CD8-positive, alpha-beta memory T cell (primary cell): ENCODE results near the gene IL6. TPM values are rescaled to one million over a fixed set of nuclear protein-coding genes. Genes with fewer than 3 reads are reported as not detected.

ENCODE experiments used
- CTCF ChIA-PET: fragments of 350-600 bp; sonication (Branson Sonifier 250); formaldehyde crosslinking; loops from one replicate; lab custom pipeline; 2021; ENCODE audit warnings: antibody characterized with exemption; lab: Charles Lee
- POLR2A ChIA-PET: fragments of 350-600 bp; sonication (Branson Sonifier 250); formaldehyde crosslinking; loops from one replicate; lab custom pipeline; 2021; ENCODE audit warnings: antibody characterized with exemption; lab: Charles Lee
- DNase-seq, 5 donors: peaks; one replicate each; pipeline versions ENCODE4 v3.0.0 to v3.0.0-alpha.2; 2020 to 2022; ENCODE audit warnings: mixed read lengths in 1 of 5
- H3K27ac ChIP-seq: one replicate; pipeline ENCODE4 v1.7.0; 2013; ENCODE audit warnings: low read depth, mild to moderate bottlenecking, low read length, moderate library complexity
- H3K27me3 ChIP-seq: 2 replicates; pipeline ENCODE4 v1.7.0; 2013; ENCODE audit warnings: low read length, mild to moderate bottlenecking; ENCODE audit not compliant: insufficient read depth, poor library complexity, severe bottlenecking
- H3K36me3 ChIP-seq: 2 replicates; pipeline ENCODE4 v1.7.0; 2013; ENCODE audit warnings: mild to moderate bottlenecking, low read length, moderate library complexity; ENCODE audit not compliant: insufficient read depth
- H3K4me1 ChIP-seq: 2 replicates; pipeline ENCODE4 v1.7.0; 2013; ENCODE audit warnings: mild to moderate bottlenecking, low read length, moderate library complexity; ENCODE audit not compliant: insufficient read depth
- H3K4me3 ChIP-seq: 2 replicates; pipeline ENCODE4 v1.7.0; 2013; ENCODE audit warnings: mild to moderate bottlenecking, low read length
- H3K9me3 ChIP-seq: 2 replicates; pipeline ENCODE4 v1.7.0; 2013; ENCODE audit warnings: mild to moderate bottlenecking, low read length
- H3K27ac Mint-ChIP-seq, 8 donors: one replicate each; pipeline ENCODE4 v1.8.0; 2020 to 2021; ENCODE audit warnings: mixed read lengths in 8 of 8, mild to moderate bottlenecking in 6 of 8, inconsistent platforms in 3 of 8, moderate library complexity in 3 of 8
- H3K27me3 Mint-ChIP-seq, 2 donors: one replicate each; pipeline ENCODE4 v1.8.0; 2020 to 2021; ENCODE audit warnings: mixed read lengths in 2 of 2, mild to moderate bottlenecking in 1 of 2, moderate library complexity in 1 of 2
- H3K36me3 Mint-ChIP-seq, 3 donors: one replicate each; pipeline ENCODE4 v1.8.0; 2020 to 2021; ENCODE audit warnings: mixed read lengths in 3 of 3, inconsistent platforms in 1 of 3, mild to moderate bottlenecking in 1 of 3
- H3K4me1 Mint-ChIP-seq, 3 donors: one replicate each; pipeline ENCODE4 v1.8.0; 2020 to 2021; ENCODE audit warnings: mixed read lengths in 3 of 3, inconsistent platforms in 1 of 3, mild to moderate bottlenecking in 1 of 3
- H3K4me3 Mint-ChIP-seq, 7 donors: one replicate each; pipeline ENCODE4 v1.8.0; 2020 to 2021; ENCODE audit warnings: mixed read lengths in 7 of 7, mild to moderate bottlenecking in 6 of 7, moderate library complexity in 4 of 7, inconsistent platforms in 2 of 7
- H3K9me3 Mint-ChIP-seq, 5 donors: one replicate each; pipeline ENCODE4 v1.8.0; 2020 to 2022; ENCODE audit warnings: mixed read lengths in 5 of 5, mild to moderate bottlenecking in 3 of 5, moderate library complexity in 2 of 5, inconsistent platforms in 1 of 5
- polyA plus RNA-seq: library from polyadenylated mRNA; unstranded; fragments of 300-500 nt; fragmentation: Illumina TruSeq; gene quantifications from one replicate; pipeline ENCODE4 v1.2.3, GENCODE V29; 2021
- total RNA-seq, 2 experiments: library from RNA; stranded (reverse); gene quantifications; one replicate each; pipeline ENCODE4 v1.2.3, GENCODE V29; 2021

IL6 gene
- total and polyA plus RNA-seq, 3 experiments from 2014 or later = 0.72 to 1.7 TPM; not detected in 1

DNA sequence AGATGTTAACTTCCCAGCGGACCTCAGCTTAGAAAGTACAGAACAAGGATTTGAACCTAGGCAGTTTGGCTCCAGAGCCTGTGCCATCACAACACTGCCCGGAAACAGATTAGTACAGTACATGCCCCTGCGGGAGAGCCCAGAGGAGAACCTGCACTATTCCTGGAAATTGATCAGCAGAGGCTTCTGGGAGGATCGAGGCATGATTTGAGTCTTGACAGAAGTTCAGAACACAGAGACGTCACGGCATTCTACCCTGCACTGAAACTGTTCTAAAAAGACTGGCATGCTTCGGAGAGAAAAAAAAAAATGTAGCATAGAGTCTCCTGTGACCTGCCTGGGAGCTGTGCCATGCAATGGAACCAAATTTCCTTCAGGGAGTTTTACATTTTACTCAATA is 9.2 kb upstream of the IL6 start:
- no peak for DNase-seq
- H3K27ac Mint-ChIP-seq = peak overlapping the region in 1 of 8 donors; percentile 20
- CTCF ChIA-PET = no interaction called here
- H3K4me1 ChIP-seq = no peaks in the 10 kb centered on the region
- H3K4me1 Mint-ChIP-seq = no peaks in the 10 kb centered on the region
- no peak overlapping the region for H3K27ac ChIP-seq
- POLR2A ChIA-PET = no interaction called here
- no peaks in the 10 kb centered on the region for H3K27me3 ChIP-seq
- no peak overlapping the region for H3K4me3 Mint-ChIP-seq
- no peaks in the 10 kb centered on the region for H3K36me3 Mint-ChIP-seq
- no peaks in the 10 kb centered on the region for H3K9me3 ChIP-seq
- H3K4me3 ChIP-seq = no peak overlapping the region
- H3K9me3 Mint-ChIP-seq = no peaks in the 10 kb centered on the region
- H3K27me3 Mint-ChIP-seq = peaks cover 4 to 13% of the 10 kb centered on the region in 2 donors
- H3K36me3 ChIP-seq = no peaks in the 10 kb centered on the region

DNA sequence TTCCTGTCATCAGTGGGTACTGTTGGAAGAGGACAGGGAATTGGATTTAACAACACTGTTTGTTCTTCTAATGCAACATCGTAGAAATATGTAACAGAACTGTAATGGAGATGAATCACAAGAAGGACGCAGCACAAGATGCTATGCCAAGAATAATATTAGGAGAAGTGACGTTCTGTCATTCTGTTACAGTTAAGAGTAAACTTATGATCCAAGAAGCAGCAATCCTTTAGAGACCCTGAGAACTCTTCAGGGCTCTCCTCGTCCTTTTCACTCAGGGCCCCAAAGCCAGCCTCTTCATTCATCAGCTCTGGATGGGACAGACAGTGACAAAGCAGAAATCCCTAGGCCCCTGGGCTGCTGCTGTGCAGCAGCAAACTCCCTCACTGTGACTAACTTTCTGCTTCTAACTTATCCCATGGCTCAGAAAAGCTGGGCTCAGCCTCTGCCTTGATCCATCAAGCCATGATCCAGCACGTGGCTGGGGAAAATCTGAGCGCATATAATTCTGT is 8.7 kb upstream of the IL6 start:
- H3K27ac ChIP-seq = peak overlapping the region; percentile 2
- no peaks in the 10 kb centered on the region for H3K27me3 ChIP-seq
- H3K4me1 ChIP-seq = no peaks in the 10 kb centered on the region
- ChIA-PET POLR2A (no interaction called here), CTCF (no interaction called here)
- DNase-seq = no peak
- Mint-ChIP-seq H3K9me3 (no peaks in the 10 kb centered on the region), H3K4me1 (no peaks in the 10 kb centered on the region), H3K36me3 (no peaks in the 10 kb centered on the region), H3K4me3 (no peak overlapping the region), H3K27me3 (peaks cover 6 to 10% of the 10 kb centered on the region in 2 donors), H3K27ac (no peak overlapping the region)
- H3K9me3 ChIP-seq = no peaks in the 10 kb centered on the region
- no peak overlapping the region for H3K4me3 ChIP-seq
- H3K36me3 ChIP-seq = no peaks in the 10 kb centered on the region

DNA sequence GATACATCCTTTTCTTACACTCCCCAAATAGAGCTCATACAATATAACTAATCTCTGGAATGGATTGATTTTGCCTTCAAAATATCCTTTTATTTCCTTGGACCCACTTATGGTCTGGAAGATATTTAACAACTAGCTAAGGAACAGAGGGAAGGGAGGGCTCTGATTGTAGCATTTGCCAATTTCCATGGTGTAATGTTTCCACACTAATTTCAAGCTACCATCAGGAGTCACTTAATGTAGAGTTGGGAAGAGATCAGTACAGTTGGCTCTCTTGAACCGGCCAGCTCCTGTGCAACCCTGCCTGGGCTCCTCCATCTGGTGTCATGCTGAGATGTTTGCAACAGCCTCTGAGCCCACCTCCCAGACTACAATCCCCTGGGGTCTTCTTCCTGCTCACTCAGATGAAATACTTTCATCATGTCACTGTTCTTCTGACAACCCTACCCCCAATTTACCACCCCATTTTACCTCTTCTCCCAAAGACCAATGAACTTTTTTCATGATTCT is 8.0 kb upstream of the IL6 start:
- no peaks in the 10 kb centered on the region for H3K9me3 ChIP-seq
- Mint-ChIP-seq H3K4me3 (no peak overlapping the region), H3K27ac (no peak overlapping the region), H3K27me3 (peaks cover 8 to 15% of the 10 kb centered on the region in 2 donors), H3K9me3 (no peaks in the 10 kb centered on the region), H3K4me1 (no peaks in the 10 kb centered on the region), H3K36me3 (no peaks in the 10 kb centered on the region)
- no peaks in the 10 kb centered on the region for H3K4me1 ChIP-seq
- POLR2A ChIA-PET = no interaction called here
- no peak for DNase-seq
- CTCF ChIA-PET = no interaction called here
- H3K27ac ChIP-seq = no peak overlapping the region
- H3K4me3 ChIP-seq = no peak overlapping the region
- no peaks in the 10 kb centered on the region for H3K27me3 ChIP-seq
- no peaks in the 10 kb centered on the region for H3K36me3 ChIP-seq

DNA sequence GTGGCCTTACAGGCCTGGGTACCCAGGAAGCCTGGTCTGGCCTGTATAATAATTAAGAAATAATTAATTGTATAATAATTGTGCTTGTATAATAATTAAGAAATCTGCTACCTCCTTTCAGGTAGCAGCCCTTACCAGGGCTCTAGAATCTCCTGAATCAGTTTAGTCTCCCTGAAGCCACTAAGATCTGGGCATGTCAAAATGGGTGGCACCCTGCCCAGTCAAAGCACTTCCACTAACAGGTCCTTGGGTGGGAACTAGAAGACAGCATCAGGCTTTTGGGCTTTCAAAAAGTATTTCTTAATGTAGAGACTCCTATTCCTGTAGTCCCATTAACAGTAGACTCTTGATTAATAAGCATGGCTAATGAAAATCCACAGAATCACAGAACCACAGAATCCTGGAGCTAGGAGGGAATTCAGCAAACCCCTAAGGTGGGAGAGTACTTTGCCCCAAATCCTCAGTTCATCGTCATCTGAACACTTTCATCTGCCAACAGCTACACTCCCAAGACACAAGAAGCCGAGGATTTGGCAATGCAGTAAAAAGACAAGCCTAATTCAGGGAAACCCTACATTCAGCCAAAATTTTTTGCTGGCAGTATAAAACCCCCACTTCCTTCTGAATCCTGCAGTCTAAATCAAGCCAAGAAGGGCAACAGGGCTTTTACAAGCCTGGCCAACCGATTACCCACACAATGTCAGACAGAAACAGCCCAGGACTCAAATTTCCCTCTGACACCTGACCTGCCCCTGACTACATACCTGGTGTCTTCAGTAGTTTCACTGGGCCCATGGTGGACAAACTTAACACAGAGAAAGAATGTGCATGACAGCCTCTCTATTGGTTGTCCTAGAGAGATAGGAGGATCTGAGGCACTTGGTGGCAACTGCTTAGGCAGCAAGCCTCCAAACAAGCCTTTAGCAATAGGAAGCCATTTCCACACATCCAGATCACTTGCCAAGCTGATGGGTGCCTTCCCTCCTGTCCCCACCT is 5.9 kb upstream of the IL6 start:
- Histone ChIP-seq H3K4me3 (no peak overlapping the region), H3K9me3 (no peaks in the 10 kb centered on the region), H3K36me3 (no peaks in the 10 kb centered on the region), H3K27me3 (no peaks in the 10 kb centered on the region), H3K4me1 (peaks cover 3% of the 10 kb centered on the region), H3K27ac (no peak overlapping the region)
- no peak for DNase-seq
- CTCF ChIA-PET = interaction anchor here (1.5 kb wide), 1 partner anchor 161 kb away, joined by 3 read pairs; no protein-coding TSS in a partner anchor
- Mint-ChIP-seq H3K36me3 (no peaks in the 10 kb centered on the region), H3K27me3 (peaks cover 9 to 22% of the 10 kb centered on the region in 2 donors), H3K27ac (no peak overlapping the region), H3K4me1 (peaks cover 2 to 10% (median 7%) of the 10 kb centered on the region in 3 donors), H3K4me3 (no peak overlapping the region), H3K9me3 (no peaks in the 10 kb centered on the region)
- POLR2A ChIA-PET = no interaction called here

DNA sequence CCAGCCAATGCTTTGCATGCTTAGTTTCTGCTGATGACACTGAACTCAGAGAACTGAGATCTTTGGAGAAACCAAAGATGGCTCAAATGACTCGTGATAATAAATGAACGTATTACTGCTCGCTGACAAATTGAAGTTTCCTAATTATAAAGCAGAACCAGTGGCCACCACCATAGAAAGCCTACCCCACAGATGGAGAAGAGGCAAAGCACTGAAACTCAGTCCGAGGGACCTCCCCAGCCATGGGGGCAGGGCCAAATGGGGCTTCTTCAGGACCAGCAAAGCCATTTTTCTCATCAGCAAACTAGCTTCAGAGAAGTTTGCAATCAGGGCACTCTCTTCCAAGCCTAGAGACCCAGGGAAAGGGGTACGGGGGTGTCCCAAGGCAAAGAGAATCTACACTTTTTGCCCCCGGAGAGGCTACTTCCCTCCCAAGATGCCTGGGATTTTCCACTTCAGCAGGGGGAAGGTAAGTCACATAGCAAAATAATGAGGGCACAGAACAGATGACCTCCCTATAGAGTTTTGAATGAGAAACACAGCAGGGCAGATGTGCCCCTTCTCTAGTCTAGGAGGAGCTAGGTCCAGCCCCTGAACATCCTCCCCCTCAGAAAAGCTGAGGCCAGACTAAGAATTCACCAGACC is 4.3 kb upstream of the IL6 start:
- no peaks in the 10 kb centered on the region for H3K9me3 Mint-ChIP-seq
- Histone ChIP-seq H3K27ac (no peak overlapping the region), H3K9me3 (no peaks in the 10 kb centered on the region), H3K36me3 (no peaks in the 10 kb centered on the region), H3K4me3 (no peak overlapping the region), H3K27me3 (no peaks in the 10 kb centered on the region), H3K4me1 (peaks cover 14% of the 10 kb centered on the region)
- ChIA-PET CTCF (interaction anchor here (1.5 kb wide), 1 partner anchor 162 kb away, joined by 3 read pairs; no protein-coding TSS in a partner anchor), POLR2A (no interaction called here)
- peaks cover 9 to 20% (median 18%) of the 10 kb centered on the region in 3 donors for H3K4me1 Mint-ChIP-seq
- H3K27ac Mint-ChIP-seq = no peak overlapping the region
- no peaks in the 10 kb centered on the region for H3K36me3 Mint-ChIP-seq
- peaks cover 15 to 32% of the 10 kb centered on the region in 2 donors for H3K27me3 Mint-ChIP-seq
- no peak overlapping the region for H3K4me3 Mint-ChIP-seq
- DNase-seq = no peak

DNA sequence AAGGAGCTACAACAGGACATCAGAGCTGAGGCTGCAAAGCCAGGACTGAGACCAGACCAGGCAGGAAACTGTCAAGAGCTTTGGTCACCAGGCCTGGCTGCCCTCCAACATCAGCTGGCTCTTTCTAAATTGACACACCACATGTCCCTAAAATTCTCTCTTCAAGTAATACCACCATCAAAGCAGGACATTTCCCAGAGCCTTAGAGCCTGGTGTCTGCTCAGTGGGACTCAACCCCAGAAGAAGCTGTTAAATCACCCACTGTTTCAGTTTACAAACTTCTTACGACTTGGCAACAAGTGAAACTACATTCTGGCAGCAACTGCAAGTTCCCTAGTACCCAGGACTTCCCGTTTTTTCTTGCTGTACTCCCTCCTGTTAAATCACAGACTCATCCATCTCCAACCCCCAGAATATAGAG is 3.8 kb upstream of the IL6 start:
- Mint-ChIP-seq H3K4me1 (peaks cover 9 to 20% (median 18%) of the 10 kb centered on the region in 3 donors), H3K36me3 (no peaks in the 10 kb centered on the region), H3K4me3 (no peak overlapping the region), H3K27ac (no peak overlapping the region), H3K9me3 (no peaks in the 10 kb centered on the region), H3K27me3 (peaks cover 15 to 35% of the 10 kb centered on the region in 2 donors)
- peaks cover 14% of the 10 kb centered on the region for H3K4me1 ChIP-seq
- H3K9me3 ChIP-seq = no peaks in the 10 kb centered on the region
- ChIA-PET POLR2A (no interaction called here), CTCF (no interaction called here)
- no peaks in the 10 kb centered on the region for H3K36me3 ChIP-seq
- H3K27me3 ChIP-seq = no peaks in the 10 kb centered on the region
- no peak overlapping the region for H3K4me3 ChIP-seq
- no peak overlapping the region for H3K27ac ChIP-seq
- no peak for DNase-seq

DNA sequence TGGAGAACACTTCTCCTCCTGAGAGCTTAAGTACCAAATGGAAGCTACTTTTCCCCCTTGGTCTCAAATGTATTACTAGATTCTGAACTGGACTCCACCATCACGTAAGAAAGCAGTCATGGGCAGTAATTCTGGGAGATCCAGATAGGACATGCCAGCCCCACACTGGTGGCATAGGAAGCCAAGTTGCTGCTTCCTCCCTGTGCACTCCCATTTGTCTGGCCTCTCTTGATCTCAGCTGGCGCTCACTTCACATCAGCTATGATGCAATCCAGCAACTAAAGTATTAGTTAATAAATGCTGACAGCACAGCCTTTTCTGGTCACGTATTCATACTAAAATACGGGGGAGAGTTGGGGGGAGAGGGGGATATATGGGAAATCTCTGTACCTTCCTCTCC is 3.4 kb upstream of the IL6 start:
- no peak overlapping the region for H3K4me3 ChIP-seq
- Mint-ChIP-seq H3K27ac (no peak overlapping the region), H3K4me3 (no peak overlapping the region), H3K36me3 (no peaks in the 10 kb centered on the region), H3K27me3 (peaks cover 15 to 39% of the 10 kb centered on the region in 2 donors), H3K9me3 (no peaks in the 10 kb centered on the region), H3K4me1 (peaks cover 9 to 20% (median 18%) of the 10 kb centered on the region in 3 donors)
- H3K27me3 ChIP-seq = no peaks in the 10 kb centered on the region
- ChIA-PET POLR2A (no interaction called here), CTCF (interaction anchor here (2.5 kb wide), 1 partner anchor 163 kb away, joined by 14 read pairs; no protein-coding TSS in a partner anchor)
- H3K9me3 ChIP-seq = no peaks in the 10 kb centered on the region
- no peak for DNase-seq
- no peak overlapping the region for H3K27ac ChIP-seq
- H3K36me3 ChIP-seq = no peaks in the 10 kb centered on the region
- H3K4me1 ChIP-seq = peaks cover 14% of the 10 kb centered on the region
